ENCODE results near the gene DEAF1. TPM values are rescaled to one million over a fixed set of nuclear protein-coding genes. Genes with fewer than 3 reads are reported as not detected.

The DEAF1 gene
- total and polyA plus RNA-seq, 10 of the 15 experiments (the other 5 are each of a cell fraction or from before 2014, with no cell fraction given): 0.68 to 51.3 (median 25.9) TPM

GRCh38 chr11:699116-699508, 4.1 kb upstream of the DEAF1 start:
- no peaks in the 10 kb centered on the region for H4K20me1 ChIP-seq (ENCODE audit: control insufficient read depth, insufficient read depth)
- H3K27me3 ChIP-seq (replicated peaks in 1 of 2; ENCODE audit: control insufficient read depth in 2 of 2, insufficient read depth in 2 of 2, low read length in 1 of 2): no peaks in the 10 kb centered on the region
- no peak overlapping the region for H3K9ac ChIP-seq (ENCODE audit: control insufficient read depth, insufficient read depth, low read length)
- no peaks in the 10 kb centered on the region for H3K9me3 ChIP-seq (replicated peaks; ENCODE audit: control insufficient read depth, insufficient read depth, low read length)
- peaks cover 16% of the 10 kb centered on the region for H3K79me2 ChIP-seq (ENCODE audit: control insufficient read depth, insufficient read depth, low read length)
- in situ Hi-C loops (cut with MboI) (no loop called here), intact Hi-C loops (cut with micrococcal nuclease; ENCODE audit: unreplicated experiment) (no loop called here)
- peaks cover 0 to 5% of the 10 kb centered on the region in 2 experiments; a peak in 2 of 4 replicates for H3K36me3 ChIP-seq (ENCODE audit: control insufficient read depth in 2 of 2, insufficient read depth in 2 of 2, low read length in 1 of 2)
- ChIA-PET CTCF (no interaction called here), RAD21 (ENCODE audit: unreplicated experiment) (interaction anchor here (8.1 kb wide), 1 partner anchor 21 kb away, joined by 112 read pairs; no protein-coding TSS in a partner anchor), SMC1A (ENCODE audit: uncharacterized antibody, unreplicated experiment) (interaction anchor here (1.3 kb wide), 1 partner anchor 27 kb away, joined by 3 read pairs; no protein-coding TSS in a partner anchor), POLR2A (interaction anchor here (1.1 kb wide), 1 partner anchor 16 kb away, joined by 4 read pairs; no protein-coding TSS in a partner anchor)
- BruUV-seq (replicated peaks): no TSS peak
- no peak overlapping the region for H3K27ac ChIP-seq (ENCODE audit: control insufficient read depth, insufficient read depth)
- DNase-seq (ENCODE audit: low read depth, low spot score) (no peak), FAIRE-seq (no peak), ATAC-seq (no peak)
- TF ChIP-seq RB1 (IDR thresholded peaks at IDR 0.05; ENCODE audit: borderline replicate concordance) (no peak), MYC (IDR thresholded peaks at IDR 0.05; ENCODE audit: insufficient read depth, insufficient read length, insufficient replicate concordance, low read length, severe bottlenecking) (no peak), HDAC2 (IDR thresholded peaks at IDR 0.05) (no peak), CEBPB (IDR thresholded peaks at IDR 0.05; ENCODE audit: borderline replicate concordance in 1 of 2, low read depth in 2 of 2, low read length in 2 of 2) (no peak), NFYB (IDR thresholded peaks at IDR 0.05; ENCODE audit: insufficient read depth, low read depth, low read length) (no peak), CHD2 (IDR thresholded peaks at IDR 0.05; ENCODE audit: borderline replicate concordance, low read depth, low read length) (no peak), FOXM1 (IDR thresholded peaks at IDR 0.05; ENCODE audit: low read depth, low read length) (no peak), NRF1 (conservative IDR thresholded peaks at IDR 0.05; ENCODE audit: low read depth, low read length) (no peak), ZNF24 (IDR thresholded peaks at IDR 0.05) (no peak), IRF4 (IDR thresholded peaks at IDR 0.05; ENCODE audit: low read depth, low read length) (no peak), EZH2 (IDR thresholded peaks at IDR 0.05; ENCODE audit: borderline replicate concordance, control insufficient read depth, low read depth, low read length) (no peak), RELA (IDR thresholded peaks at IDR 0.05; ENCODE audit: borderline replicate concordance, partially characterized antibody) (no peak)
- no peak overlapping the region for H2AFZ ChIP-seq (ENCODE audit: control insufficient read depth, low read depth, low read length)
- H3K4me2 ChIP-seq (ENCODE audit: control insufficient read depth, insufficient read depth): no peak overlapping the region
- H3K4me1 ChIP-seq (ENCODE audit: control insufficient read depth, insufficient read depth, low read length): peaks cover 10% of the 10 kb centered on the region
- no peak overlapping the region for H3K4me3 ChIP-seq
- WGBS (ENCODE audit: insufficient coverage, insufficient replicate concordance, low lambda C conversion rate, missing lambda C conversion rate): 97% methylated on average over 7 of the region's 7 CpGs

All from GM12878 (cell line).